ENCODE results near the gene CDH13. TPM values are rescaled to one million over a fixed set of nuclear protein-coding genes. Genes with fewer than 3 reads are reported as not detected.

Gene CDH13
- total and polyA plus RNA-seq, 2 of the 8 experiments (the other 6 are each of a cell fraction or from before 2014, with no cell fraction given): 2.3 to 2.4 TPM

DNA sequence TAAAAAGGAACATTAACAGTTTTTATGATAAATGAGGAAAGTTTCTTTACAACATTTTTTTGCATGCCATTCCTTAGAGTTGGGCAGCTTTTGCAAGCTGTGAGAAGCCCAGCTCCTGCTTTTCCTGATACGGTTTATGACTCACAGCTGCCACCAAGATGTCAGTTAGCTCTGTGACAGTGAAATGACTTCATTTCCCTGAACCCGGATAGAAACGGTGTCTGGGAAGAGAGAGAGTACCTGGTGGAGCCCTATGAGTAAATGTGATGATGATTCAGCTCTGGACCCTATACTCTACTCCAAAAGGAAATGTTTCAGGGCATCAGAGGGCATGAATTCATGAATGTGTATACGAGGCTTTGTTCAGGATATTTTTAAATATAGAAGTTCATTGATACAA is 814.7 kb downstream of the CDH13 start:
- H3K23me2 ChIP-seq (ENCODE audit: low read depth, low read length): no peaks in the 10 kb centered on the region
- TF ChIP-seq TEAD4 (IDR thresholded peaks at IDR 0.05; ENCODE audit: low read depth, low read length): no peak
- H3K27ac ChIP-seq (ENCODE audit: low read depth, low read length): no peak overlapping the region
- H2AK5ac ChIP-seq (ENCODE audit: low read depth, low read length): no peak overlapping the region
- 95% methylated on average over 4 of the region's 4 CpGs; no CpG with 5 or more reads in 1 of the 2 experiments for WGBS, 2 experiments (ENCODE audit: extremely low coverage in 1 of 2, insufficient coverage in 1 of 2, insufficient read length in 1 of 2, insufficient replicate concordance in 2 of 2, low coverage in 1 of 2, low lambda C conversion rate in 2 of 2, missing lambda C conversion rate in 1 of 2)
- H3K14ac ChIP-seq (ENCODE audit: insufficient read length): no peak overlapping the region
- H2BK15ac ChIP-seq (ENCODE audit: low read length): no peak overlapping the region
- CTCF ChIA-PET (ENCODE audit: partially characterized antibody): interaction anchor here (0.6 to 1.4 kb wide), 3 partner anchors 40 to 241 kb away, joined by 3 to 5 read pairs (median 3); no protein-coding TSS in a partner anchor
- no peak overlapping the region for H3K4ac ChIP-seq (replicated peaks; ENCODE audit: insufficient read length, low read depth, low read length)
- FAIRE-seq (no peak), DNase-seq (ENCODE audit: low read depth in 1 of 2, low spot score in 2 of 2) (no peak)
- no peaks in the 10 kb centered on the region for H3K9me3 ChIP-seq (ENCODE audit: insufficient read depth in 2 of 2, low read depth in 1 of 2, low read length in 1 of 2)
- H3K4me2 ChIP-seq (ENCODE audit: insufficient read depth in 1 of 2, low read depth in 2 of 2, low read length in 2 of 2): no peak overlapping the region
- H3K27me3 ChIP-seq (replicated peaks in 1 of 4; ENCODE audit: control insufficient read depth in 3 of 4, extremely low read depth in 1 of 4, insufficient read depth in 3 of 4, low read length in 3 of 4): no peaks in the 10 kb centered on the region
- H3K9ac ChIP-seq (replicated peaks in 1 of 4; ENCODE audit: extremely low read depth in 1 of 4, low read depth in 3 of 4, low read length in 3 of 4): no peak overlapping the region
- no peak overlapping the region for H3K56ac ChIP-seq (replicated peaks; ENCODE audit: insufficient read length, low read depth, low read length)
- POLR2A ChIA-PET (ENCODE audit: partially characterized antibody): no interaction called here
- H2AFZ ChIP-seq (ENCODE audit: low read length): no peak overlapping the region
- H3K36me3 ChIP-seq (ENCODE audit: control insufficient read depth in 2 of 4, insufficient read depth in 4 of 4, low read length in 3 of 4): no peaks in the 10 kb centered on the region
- no peaks in the 10 kb centered on the region for H3K4me1 ChIP-seq (replicated peaks in 1 of 4; ENCODE audit: control insufficient read depth in 3 of 4, insufficient read depth in 4 of 4, low read length in 3 of 4)
- H3K4me3 ChIP-seq (ENCODE audit: extremely low read depth in 1 of 4, insufficient read depth in 2 of 4, low read depth in 3 of 4, low read length in 4 of 4): no peak overlapping the region
- H2BK20ac ChIP-seq (ENCODE audit: low read length): no peak overlapping the region
- H2BK120ac ChIP-seq (replicated peaks; ENCODE audit: low read depth, low read length): no peak overlapping the region
- H2BK12ac ChIP-seq (ENCODE audit: low read depth, low read length): no peak overlapping the region
- no peak overlapping the region for H4K8ac ChIP-seq (ENCODE audit: extremely low read depth, insufficient read depth, low read length)
- no peaks in the 10 kb centered on the region for H3K79me1 ChIP-seq (ENCODE audit: low read depth, low read length)
- no peak overlapping the region for H2BK5ac ChIP-seq (ENCODE audit: low read depth, low read length)
- no peak overlapping the region for H4K91ac ChIP-seq (replicated peaks; ENCODE audit: insufficient read length, low read length)
- H3K23ac ChIP-seq (ENCODE audit: insufficient read length): no peak overlapping the region
- no peaks in the 10 kb centered on the region for H3K79me2 ChIP-seq (ENCODE audit: control insufficient read depth in 1 of 2, insufficient read depth in 2 of 2, low read length in 2 of 2)
- H4K5ac ChIP-seq (ENCODE audit: insufficient read length, low read depth, low read length): no peak overlapping the region
- H3K18ac ChIP-seq (ENCODE audit: extremely low read depth, low read length): no peak overlapping the region
- no peaks in the 10 kb centered on the region for H4K20me1 ChIP-seq (replicated peaks in 1 of 2; ENCODE audit: control insufficient read depth in 1 of 2, insufficient read depth in 2 of 2, low read length in 2 of 2)
